Fibroblast of skin of abdomen (primary cell): ENCODE data around the gene ATP7A.

Experiments
- DNase-seq: peaks from one replicate; pipeline ENCODE4 v3.0.0-alpha.2; 2013

The ATP7A gene

GRCh38 chrX:77945910-77946545, 35.5 kb downstream of the ATP7A start:
- no peak for DNase-seq

- DNase-seq: no peak
Measured at GRCh38 chrX:77946571-77946970, 36.1 kb downstream of the ATP7A start.

GRCh38 chrX:77949840-77950239, 39.3 kb downstream of the ATP7A start:
- no peak for DNase-seq

GRCh38 chrX:77952173-77952572, 41.7 kb downstream of the ATP7A start:
- DNase-seq: no peak

- DNase-seq: no peak
Measured at GRCh38 chrX:77953302-77953701, 42.8 kb downstream of the ATP7A start.

- DNase-seq: no peak
Measured at GRCh38 chrX:77953708-77954107, 43.2 kb downstream of the ATP7A start.

GRCh38 chrX:77960567-77960966, 50.1 kb downstream of the ATP7A start:
- no peak for DNase-seq

- DNase-seq: no peak
Measured at GRCh38 chrX:77961063-77961462, 50.6 kb downstream of the ATP7A start.

GRCh38 chrX:77962068-77962902, 51.8 kb downstream of the ATP7A start:
- no peak for DNase-seq

GRCh38 chrX:77966361-77966760, 55.9 kb downstream of the ATP7A start:
- no peak for DNase-seq

- peak; percentile 37 for DNase-seq
Measured at GRCh38 chrX:77967631-77968030, 57.1 kb downstream of the ATP7A start.

- no peak for DNase-seq
Measured at GRCh38 chrX:77969538-77969937, 59.0 kb downstream of the ATP7A start, which contains the start of gene PGAM4. Gene PGAM4, minus strand, starts transcription at chrX:77969638. Its CDS starts 0 bp downstream, at chrX:77969638.

- DNase-seq: no peak
Measured at GRCh38 chrX:77975755-77976154, 65.3 kb downstream of the ATP7A start.

- peak; percentile 9 for DNase-seq
Measured at GRCh38 chrX:77977095-77977494, 66.6 kb downstream of the ATP7A start.

GRCh38 chrX:77977518-77977917, 67.0 kb downstream of the ATP7A start:
- no peak for DNase-seq

- DNase-seq: no peak
Measured at GRCh38 chrX:77979870-77980269, 69.4 kb downstream of the ATP7A start.

GRCh38 chrX:78011846-78012245, 101.4 kb downstream of the ATP7A start:
- DNase-seq: no peak

- no peak for DNase-seq
Measured at GRCh38 chrX:78019586-78020483, 109.3 kb downstream of the ATP7A start.

GRCh38 chrX:78024349-78025059, 114.0 kb downstream of the ATP7A start:
- DNase-seq: peak; percentile 1

- DNase-seq: no peak
Measured at GRCh38 chrX:78027798-78028197, 117.3 kb downstream of the ATP7A start.

- peak; percentile 7 for DNase-seq
Measured at GRCh38 chrX:78029663-78030062, 119.2 kb downstream of the ATP7A start.

- DNase-seq: no peak
Measured at GRCh38 chrX:78035061-78035460, 124.6 kb downstream of the ATP7A start.
